Measurements from ENCODE around the gene PARP1.

PARP1 gene

GRCh38 chr1:226390681-226391080 lies 17.2 kb downstream of the PARP1 start:
- no peak for DNase-seq (ENCODE audit: low spot score)
- peaks cover 5% of the 10 kb centered on the region; the same call in 1 of the 2 replicates for H3K36me3 ChIP-seq (ENCODE audit: low read depth)
- H3K4me3 ChIP-seq (ENCODE audit: severe bottlenecking) = no peak overlapping the region
- no peak for ATAC-seq (ENCODE audit: low read depth)
- no peaks in the 10 kb centered on the region for H3K9me3 ChIP-seq (ENCODE audit: severe bottlenecking)
- no peaks in the 10 kb centered on the region for H3K4me1 ChIP-seq (ENCODE audit: insufficient read depth, poor library complexity, severe bottlenecking)
- no peaks in the 10 kb centered on the region for H3K27me3 ChIP-seq (ENCODE audit: insufficient read depth, poor library complexity, severe bottlenecking)
- H3K27ac ChIP-seq (ENCODE audit: poor library complexity, severe bottlenecking) = no peak overlapping the region
- TF ChIP-seq CTCF (IDR thresholded peaks at IDR 0.05; ENCODE audit: poor library complexity, severe bottlenecking) = no peak

DNA sequence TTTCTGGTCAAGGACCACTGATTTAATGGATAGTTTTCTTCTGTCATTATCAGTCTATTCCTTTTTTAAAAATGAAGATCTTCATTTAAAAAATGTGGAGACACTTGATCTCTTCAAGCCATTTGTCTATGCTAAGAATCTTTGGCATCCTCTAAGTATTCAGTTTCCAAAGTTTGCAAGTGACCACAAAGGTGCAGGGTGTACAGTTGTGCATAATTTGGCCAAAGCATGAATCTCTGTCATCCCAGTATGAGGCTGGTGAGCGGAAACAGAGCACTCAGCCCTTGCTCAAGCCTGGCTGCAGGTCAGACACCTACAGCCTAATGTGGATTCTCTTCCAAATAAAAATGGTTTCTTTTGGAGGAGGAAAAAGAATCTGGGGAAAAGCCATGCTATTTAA lies 19.8 kb downstream of the PARP1 start:
- Histone ChIP-seq H3K4me3 (ENCODE audit: severe bottlenecking) (no peak overlapping the region), H3K27me3 (ENCODE audit: insufficient read depth, poor library complexity, severe bottlenecking) (no peaks in the 10 kb centered on the region), H3K36me3 (ENCODE audit: low read depth) (peaks cover 5% of the 10 kb centered on the region; the same call in 1 of the 2 replicates), H3K9me3 (ENCODE audit: severe bottlenecking) (no peaks in the 10 kb centered on the region), H3K4me1 (ENCODE audit: insufficient read depth, poor library complexity, severe bottlenecking) (no peaks in the 10 kb centered on the region), H3K27ac (ENCODE audit: poor library complexity, severe bottlenecking) (no peak overlapping the region)
- DNase-seq (ENCODE audit: low spot score) = no peak
- ATAC-seq (ENCODE audit: low read depth) = no peak
- no peak for TF ChIP-seq CTCF (IDR thresholded peaks at IDR 0.05; ENCODE audit: poor library complexity, severe bottlenecking)

DNA sequence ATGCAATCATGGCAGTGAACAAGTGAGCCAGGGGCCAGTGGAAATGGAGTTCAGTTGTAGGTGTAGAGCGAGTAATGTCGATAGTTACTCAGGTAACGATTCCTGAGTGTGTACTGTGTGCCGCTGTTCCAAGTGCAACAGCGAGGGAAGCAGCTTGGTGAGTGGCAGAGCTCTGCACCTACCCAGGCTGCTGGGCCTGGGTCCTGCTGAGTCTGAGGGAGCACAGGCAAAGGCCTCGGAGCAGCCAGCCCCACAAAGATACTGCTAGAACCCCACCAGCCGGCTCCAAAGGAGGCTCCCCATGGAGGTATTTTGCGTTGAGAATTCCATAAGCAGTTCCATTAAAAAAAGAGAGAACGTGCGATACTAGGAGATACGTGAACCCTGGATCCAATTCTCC lies 23.2 kb downstream of the PARP1 start:
- peaks cover 5% of the 10 kb centered on the region; the same call in 1 of the 2 replicates for H3K36me3 ChIP-seq (ENCODE audit: low read depth)
- no peak overlapping the region for H3K4me3 ChIP-seq (ENCODE audit: severe bottlenecking)
- H3K4me1 ChIP-seq (ENCODE audit: insufficient read depth, poor library complexity, severe bottlenecking) = no peaks in the 10 kb centered on the region
- no peaks in the 10 kb centered on the region for H3K9me3 ChIP-seq (ENCODE audit: severe bottlenecking)
- TF ChIP-seq CTCF (IDR thresholded peaks at IDR 0.05; ENCODE audit: poor library complexity, severe bottlenecking) = no peak
- DNase-seq (ENCODE audit: low spot score) = no peak
- H3K27me3 ChIP-seq (ENCODE audit: insufficient read depth, poor library complexity, severe bottlenecking) = no peaks in the 10 kb centered on the region
- ATAC-seq (ENCODE audit: low read depth) = no peak
- H3K27ac ChIP-seq (ENCODE audit: poor library complexity, severe bottlenecking) = no peak overlapping the region

DNA sequence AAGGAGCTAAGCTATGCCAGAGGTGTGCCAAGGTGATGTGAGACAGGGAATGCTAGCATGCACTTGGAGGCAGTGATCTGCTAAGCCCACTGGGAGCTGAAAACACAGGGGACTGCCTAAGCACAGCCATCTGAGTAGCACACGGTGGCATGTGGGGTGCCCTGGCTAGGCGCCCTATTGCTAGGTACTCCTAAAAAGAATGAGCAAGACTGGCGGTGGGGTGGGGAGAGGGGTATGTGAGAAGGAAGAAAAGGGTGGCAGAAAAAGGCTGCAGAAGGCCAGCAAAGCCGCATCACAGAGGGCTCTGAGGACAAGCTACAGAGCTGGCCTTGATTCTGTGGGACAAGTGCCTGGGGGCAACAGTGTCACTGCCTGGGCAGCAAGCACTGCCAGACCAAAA lies 23.9 kb downstream of the PARP1 start:
- Histone ChIP-seq H3K4me1 (ENCODE audit: insufficient read depth, poor library complexity, severe bottlenecking) (no peaks in the 10 kb centered on the region), H3K27ac (ENCODE audit: poor library complexity, severe bottlenecking) (no peak overlapping the region), H3K9me3 (ENCODE audit: severe bottlenecking) (no peaks in the 10 kb centered on the region), H3K27me3 (ENCODE audit: insufficient read depth, poor library complexity, severe bottlenecking) (no peaks in the 10 kb centered on the region), H3K36me3 (ENCODE audit: low read depth) (peaks cover 5% of the 10 kb centered on the region; the same call in 1 of the 2 replicates), H3K4me3 (ENCODE audit: severe bottlenecking) (no peak overlapping the region)
- no peak for ATAC-seq (ENCODE audit: low read depth)
- TF ChIP-seq CTCF (IDR thresholded peaks at IDR 0.05; ENCODE audit: poor library complexity, severe bottlenecking) = no peak
- no peak for DNase-seq (ENCODE audit: low spot score)

GRCh38 chr1:226382030-226382429 lies 25.9 kb downstream of the PARP1 start:
- H3K36me3 ChIP-seq (ENCODE audit: low read depth) = peaks cover 11% of the 10 kb centered on the region

More at GRCh38 chr1:226382030-226382429, 25.9 kb downstream of the PARP1 start:
- Histone ChIP-seq H3K27ac (ENCODE audit: poor library complexity, severe bottlenecking) (no peak overlapping the region), H3K4me3 (ENCODE audit: severe bottlenecking) (no peak overlapping the region), H3K4me1 (ENCODE audit: insufficient read depth, poor library complexity, severe bottlenecking) (no peaks in the 10 kb centered on the region), H3K9me3 (ENCODE audit: severe bottlenecking) (no peaks in the 10 kb centered on the region), H3K27me3 (ENCODE audit: insufficient read depth, poor library complexity, severe bottlenecking) (no peaks in the 10 kb centered on the region)
- ATAC-seq (ENCODE audit: low read depth) = no peak
- no peak for TF ChIP-seq CTCF (IDR thresholded peaks at IDR 0.05; ENCODE audit: poor library complexity, severe bottlenecking)
- no peak for DNase-seq (ENCODE audit: low spot score)
